H1 (cell line): ENCODE data around the gene SEL1L2. TPM values are rescaled to one million over a fixed set of nuclear protein-coding genes. Genes with fewer than 3 reads are reported as not detected.

ENCODE experiments used
- ASH2L ChIP-seq: fragments of 200-600, 300-600 bp; sonication (generic); IDR thresholded peaks from one replicate; pipeline ENCODE4 v1.7.1; 2017; ENCODE audit warnings: low read length
- BRCA1 ChIP-seq: IDR thresholded peaks from 2 replicates; pipeline ENCODE4 v1.6.1; 2012; ENCODE audit warnings: low read depth, low read length, improper control_type of control experiment
- CTBP2 ChIP-seq: IDR thresholded peaks from 2 replicates; pipeline ENCODE4 v1.7.0; 2011; ENCODE audit warnings: borderline replicate concordance, mild to moderate bottlenecking, moderate library complexity, mixed read lengths, low read length; ENCODE audit not compliant: insufficient read depth, insufficient read length
- TBP ChIP-seq: IDR thresholded peaks from 2 replicates; pipeline ENCODE4 v1.6.1; 2011; ENCODE audit warnings: low read depth, low read length, improper control_type of control experiment
- TCF12 ChIP-seq: IDR thresholded peaks from 2 replicates; pipeline ENCODE4 v1.6.1; 2011; ENCODE audit warnings: low read depth, mild to moderate bottlenecking, low read length
- polyA plus RNA-seq, 7 experiments: library from polyadenylated mRNA; depleted of rRNA in 3 of 7; stranded (reverse) in 5 of 7; unstranded in 2 of 7; fragments of >200 nt in 5 of 7; fragments of 200-250 nt in 2 of 7; gene quantifications; 1 replicate in 5 of 7; 2 replicates in 1 of 7; 4 replicates in 1 of 7; pipeline versions ENCODE4 v1.2.1 to v1.2.3, GENCODE V29; 2011 to 2013; ENCODE audit warnings: missing spikeins in 2 of 7, mixed read lengths in 2 of 7
- total RNA-seq: library from RNA; stranded (reverse); fragmentation: NEBNext Ultra II Directional; extraction: Animal tissue kit (Norgen Biotek cat#: 25700); gene quantifications from 2 replicates; pipeline ENCODE4 v1.2.1, GENCODE V29; 2021

SEL1L2 gene
- total and polyA plus RNA-seq, 2 of the 8 experiments (the other 6 are each of a cell fraction or from before 2014, with no cell fraction given), result not detected

DNA sequence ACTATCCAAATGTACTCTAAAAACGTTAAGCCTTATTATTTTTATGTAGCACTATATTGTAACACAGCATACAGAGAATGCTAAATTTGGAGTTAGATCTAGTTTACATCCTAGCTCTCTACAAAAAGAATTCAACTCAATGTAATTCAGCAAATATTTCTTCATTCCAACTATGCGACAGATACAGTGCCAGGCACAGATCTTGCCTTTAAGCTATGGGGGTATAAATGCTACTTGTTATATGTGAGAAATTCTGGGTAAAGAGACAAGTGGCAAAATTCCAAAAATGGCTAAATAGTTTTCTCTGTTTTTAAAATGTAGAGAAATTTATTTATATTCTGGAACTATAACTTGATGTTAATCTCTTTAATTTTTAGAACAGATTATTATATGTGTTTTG lies 63.2 kb downstream of the SEL1L2 start (continued):
- TF ChIP-seq CTBP2, result no peak
- no peak for TF ChIP-seq TBP
- TF ChIP-seq BRCA1, result no peak
- no peak for TF ChIP-seq TCF12
- no peak for TF ChIP-seq ASH2L
